ENCODE measurements around the gene MYH6. TPM values are rescaled to one million over a fixed set of nuclear protein-coding genes. Genes with fewer than 3 reads are reported as not detected.
"Not testable (repeated sequence)": the region's sequence is repeated elsewhere in the genome, so short reads cannot be mapped to it uniquely, and the experiment has no call there.

The MYH6 gene
- polyA plus RNA-seq, 3 donors, result 0.07 to 0.17 (median 0.16) TPM

DNA sequence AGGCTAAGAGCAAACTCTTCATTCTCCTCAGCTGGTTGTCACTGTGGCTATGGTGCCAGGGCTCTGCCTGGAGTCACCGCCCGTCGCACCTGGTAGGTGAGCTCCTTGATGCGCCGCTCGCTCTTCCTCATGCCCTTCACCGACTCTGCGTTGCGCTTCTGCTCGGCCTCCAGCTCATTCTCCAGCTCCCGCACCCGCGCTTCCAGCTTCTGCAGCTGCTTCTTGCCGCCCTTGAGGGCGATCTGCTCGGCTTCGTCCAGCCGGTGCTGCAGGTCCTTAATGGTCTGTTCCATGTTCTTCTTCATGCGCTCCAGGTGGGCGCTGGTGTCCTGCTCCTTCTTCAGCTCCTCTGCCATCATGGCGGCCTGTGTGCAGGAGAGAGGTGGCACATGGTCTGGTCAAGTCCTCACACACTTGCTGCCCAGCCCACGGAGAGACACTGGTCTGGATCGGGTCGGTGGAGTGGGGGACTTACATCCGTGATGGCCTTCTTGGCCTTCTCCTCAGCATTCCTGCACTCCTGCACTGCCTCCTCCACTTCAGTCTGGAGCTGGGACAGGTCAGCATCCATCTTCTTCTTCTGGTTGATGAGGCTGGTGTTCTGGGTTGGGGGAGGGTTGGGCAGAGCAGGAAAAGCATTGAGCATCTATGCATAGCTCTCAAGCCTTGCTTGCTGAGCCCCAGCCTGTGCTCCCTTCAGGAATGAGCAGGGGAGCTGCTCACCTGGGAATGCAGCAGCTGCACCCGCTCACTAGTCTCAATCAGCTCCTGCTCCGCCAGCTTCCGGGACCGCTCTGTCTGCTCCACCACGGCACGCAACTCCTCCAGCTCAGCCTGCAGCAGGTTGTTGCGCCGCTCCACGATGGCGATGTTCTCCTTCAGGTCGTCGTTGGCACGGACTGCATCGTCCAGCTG lies 7.1 kb upstream of the MYH6 start:
- DNase-seq, result no peak

GRCh38 chr14:23414254-23414653 lies 6.2 kb upstream of the MYH6 start:
- DNase-seq, result no peak

DNA sequence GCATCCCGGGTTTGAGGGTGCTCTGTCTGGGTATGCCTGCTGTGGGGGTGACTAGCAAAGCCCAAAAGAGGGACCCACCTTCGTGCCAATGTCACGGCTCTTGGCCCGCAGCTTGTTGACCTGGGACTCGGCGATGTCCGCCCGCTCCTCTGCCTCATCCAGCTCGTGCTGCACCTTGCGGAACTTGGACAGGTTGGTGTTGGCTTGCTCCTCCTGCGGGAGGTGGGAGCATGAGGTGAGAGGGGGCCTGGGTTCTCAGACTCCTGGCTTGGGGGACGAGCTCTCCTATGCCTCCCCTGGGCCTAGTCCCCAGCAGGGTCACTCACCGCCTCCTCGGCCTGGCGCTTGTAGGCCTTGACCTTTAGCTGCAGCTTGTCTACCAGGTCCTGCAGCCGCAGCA lies 5.6 kb upstream of the MYH6 start:
- DNase-seq, result no peak

DNA sequence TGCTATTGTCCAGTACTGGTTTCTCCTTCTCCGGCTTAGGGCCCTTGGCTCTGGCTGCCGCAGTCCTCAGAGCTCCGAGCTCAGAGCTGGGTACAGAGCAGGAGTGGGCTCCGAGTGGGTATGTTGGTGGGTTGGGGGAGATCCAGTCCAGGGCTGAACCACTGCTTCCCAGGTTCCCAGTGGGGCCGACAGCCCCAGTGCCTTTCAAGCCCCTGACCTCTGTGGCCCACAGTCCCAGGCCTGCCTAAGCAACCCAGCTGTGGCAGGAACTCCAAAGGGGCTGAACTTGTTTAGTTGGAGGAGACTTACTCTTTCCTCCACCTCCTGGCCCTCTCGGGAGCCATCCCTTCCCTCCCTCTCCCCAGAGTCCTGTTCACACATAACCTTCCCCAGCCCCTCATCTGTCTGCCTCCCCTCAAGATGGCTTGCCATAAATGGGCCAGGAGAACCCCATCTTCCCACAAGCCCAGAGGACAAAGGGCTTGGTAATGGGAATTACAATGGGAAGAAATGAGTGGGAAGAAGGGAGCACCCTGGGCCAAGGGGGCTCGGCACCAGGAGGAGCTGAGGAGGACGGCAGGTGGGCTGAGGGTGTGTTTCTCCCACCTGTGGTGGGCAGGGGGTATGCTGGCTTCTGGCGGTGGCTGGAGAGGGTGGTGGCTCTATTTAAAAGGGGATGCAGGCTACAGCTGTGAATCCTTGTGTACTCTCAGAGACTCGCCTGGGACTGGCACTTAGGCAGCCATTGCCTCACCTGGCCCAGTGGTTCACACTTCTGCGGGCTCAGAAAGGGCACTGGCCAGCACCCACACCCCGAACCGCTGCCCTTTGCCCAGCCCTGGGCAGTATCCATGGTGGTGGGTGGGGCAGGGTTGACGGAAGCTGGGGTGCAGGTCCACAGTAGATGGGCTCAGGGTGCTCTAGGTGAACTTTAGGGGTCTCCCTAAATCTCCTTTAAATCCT lies 3.8 kb upstream of the MYH6 start:
- no peak for DNase-seq

DNA sequence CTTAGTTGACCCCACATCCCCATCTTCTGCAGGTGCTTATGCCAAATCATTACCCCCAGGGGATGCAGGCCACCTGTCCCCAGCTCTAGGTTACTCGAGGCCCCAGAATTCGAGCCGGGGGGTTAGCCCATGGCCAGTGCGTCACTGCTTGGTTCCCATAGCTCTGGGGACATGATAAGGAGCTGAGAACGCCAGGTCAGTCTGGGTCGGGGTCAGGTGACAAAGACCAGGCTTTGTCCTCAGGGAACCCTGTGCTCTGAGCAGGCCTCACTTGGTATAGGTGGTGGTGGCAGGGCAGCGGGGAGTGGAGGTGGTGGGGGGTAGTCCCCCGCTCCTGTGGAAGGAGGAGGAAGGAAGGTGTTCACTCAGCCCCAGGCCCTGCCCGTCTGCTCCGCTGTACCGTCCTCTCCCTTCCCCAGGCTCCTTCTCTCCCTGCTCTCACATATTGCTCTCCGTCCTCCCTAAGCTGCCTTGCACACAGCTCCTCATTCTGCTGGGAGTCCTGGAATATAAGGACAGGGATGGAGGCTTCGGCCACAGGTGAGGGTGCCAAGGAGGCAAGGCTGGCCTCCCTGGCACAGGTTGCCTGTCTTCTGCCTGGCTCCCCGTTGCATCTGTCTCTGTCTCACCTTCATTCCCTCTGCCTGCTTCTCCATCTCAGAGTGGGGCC lies 2.0 kb upstream of the MYH6 start:
- DNase-seq, result no peak

- DNase-seq, result no peak
Observed at GRCh38 chr14:23409475-23409874, 1.4 kb upstream of the MYH6 start.

- no peak for DNase-seq
Observed at GRCh38 chr14:23408307-23408630, 196 bp upstream of the MYH6 start.

- DNase-seq, result no peak
Observed at GRCh38 chr14:23406725-23407355, 1.2 kb downstream of the MYH6 start.

DNA sequence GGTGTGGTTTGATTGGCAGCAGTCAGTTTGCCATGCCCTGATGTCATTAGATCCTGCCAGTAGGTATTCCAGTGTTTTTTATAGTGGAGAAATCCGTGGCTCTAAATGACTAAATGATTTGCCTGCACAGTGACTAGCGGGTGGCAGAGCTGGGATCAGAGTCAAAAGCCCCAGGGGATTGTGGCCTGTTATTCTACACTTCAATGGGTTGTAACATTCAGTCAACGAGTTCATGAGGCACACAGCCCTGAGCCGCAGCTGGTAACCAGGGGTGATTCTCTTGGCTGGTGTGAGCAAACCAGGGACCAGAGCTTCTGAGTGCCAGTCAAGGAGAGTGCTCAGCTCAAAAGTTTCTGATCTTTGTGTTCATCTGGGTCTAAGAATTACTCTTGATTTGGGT lies 1.8 kb downstream of the MYH6 start:
- DNase-seq, result no peak

- no peak for DNase-seq
Observed at GRCh38 chr14:23405516-23406025, 2.5 kb downstream of the MYH6 start.

DNA sequence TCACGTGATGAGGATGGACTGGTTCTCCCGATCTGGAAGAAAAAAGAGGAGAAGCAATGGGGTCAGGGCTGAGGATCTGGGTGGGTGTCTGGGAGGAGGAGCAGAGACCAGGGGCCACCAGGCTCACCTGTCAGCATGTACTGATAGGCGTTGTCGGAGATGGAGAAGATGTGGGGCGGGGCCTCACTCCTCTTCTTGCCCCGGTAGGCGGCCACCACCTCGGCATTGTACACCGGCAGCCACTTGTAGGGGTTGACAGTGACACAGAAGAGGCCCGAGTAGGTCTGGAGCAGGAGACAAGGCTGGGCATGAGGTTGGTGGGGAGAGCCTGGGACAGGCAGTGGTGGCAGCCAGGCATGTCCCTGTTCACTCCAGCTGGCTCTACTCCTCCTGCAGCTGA lies 3.0 kb downstream of the MYH6 start:
- DNase-seq, result no peak

- no peak for DNase-seq
Observed at GRCh38 chr14:23404331-23404900, 3.7 kb downstream of the MYH6 start.

DNA sequence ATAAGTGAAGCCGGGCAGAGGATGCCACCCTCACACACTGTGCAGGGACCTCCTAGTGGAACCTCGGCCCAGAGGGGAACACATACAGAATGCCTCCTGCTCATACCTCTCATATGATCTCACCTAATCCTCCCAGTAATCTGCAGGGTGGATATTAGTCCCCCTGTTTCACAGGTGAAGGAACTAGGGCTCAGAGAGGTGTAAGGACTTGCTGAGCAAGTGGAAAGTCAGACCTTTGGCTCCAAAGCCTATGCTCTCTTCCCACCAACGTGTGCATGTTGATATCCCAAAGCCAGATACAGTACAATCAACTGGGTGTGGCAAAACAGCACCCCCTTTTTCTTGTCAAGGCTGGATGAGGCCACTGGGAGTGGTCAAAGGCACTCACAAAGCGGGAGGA lies 4.2 kb downstream of the MYH6 start:
- no peak for DNase-seq

DNA sequence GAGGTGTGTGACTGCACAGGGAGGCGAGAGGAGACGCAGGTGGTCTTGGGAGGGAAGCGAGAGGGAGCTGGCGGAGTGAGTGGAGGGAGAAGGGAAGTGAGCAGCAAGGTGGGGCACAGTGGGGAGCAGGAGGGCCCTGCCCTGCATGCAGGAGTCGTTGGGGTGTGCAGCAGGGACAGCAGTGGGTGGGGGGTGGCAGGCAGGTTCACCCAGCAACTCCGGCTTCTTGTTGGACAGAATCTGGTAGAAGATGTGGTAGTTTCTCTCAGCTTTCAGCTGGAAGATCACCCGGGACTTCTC lies 5.0 kb downstream of the MYH6 start:
- DNase-seq, result no peak

DNA sequence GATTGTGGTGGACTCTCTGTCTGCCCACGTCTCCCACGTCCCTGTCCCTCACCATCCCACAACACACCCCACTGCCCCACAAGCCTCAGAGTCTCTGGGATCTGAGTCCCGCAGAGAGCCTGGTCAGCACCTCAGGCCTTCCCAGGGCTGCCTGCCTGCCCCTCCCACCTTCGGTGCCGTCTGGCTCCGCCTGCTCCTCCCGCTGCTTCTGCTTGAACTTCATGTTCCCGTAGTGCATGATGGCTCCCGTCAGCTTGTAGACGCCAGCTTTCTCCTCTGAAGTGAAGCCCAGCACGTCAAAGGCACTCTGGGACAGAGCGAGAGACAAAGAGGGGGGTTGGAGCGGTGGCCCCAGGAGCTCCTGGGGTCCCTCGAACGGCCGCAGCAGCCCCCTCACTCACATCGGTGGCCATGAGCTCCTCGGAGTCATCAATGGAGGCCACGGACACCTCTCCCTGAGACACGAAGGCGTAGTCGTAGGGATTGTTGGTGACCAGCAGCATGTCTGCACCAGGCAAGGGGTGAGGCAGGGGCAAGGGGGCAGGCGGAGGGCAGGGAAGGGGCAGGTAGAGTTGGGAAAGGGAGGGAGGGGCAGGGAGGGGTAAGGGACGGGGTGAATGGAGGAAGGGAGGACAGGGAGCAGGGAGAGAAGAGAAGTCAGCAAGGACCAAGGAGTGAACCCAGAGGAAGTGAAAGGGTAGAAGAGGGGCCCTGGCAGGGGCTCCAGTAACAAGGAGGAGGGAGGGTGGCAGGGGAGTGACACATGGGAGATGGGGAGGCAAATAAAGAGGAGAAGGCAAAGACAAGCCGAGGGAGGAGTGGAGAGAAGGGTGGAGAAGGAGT lies 5.6 kb downstream of the MYH6 start:
- DNase-seq, result no peak

DNA sequence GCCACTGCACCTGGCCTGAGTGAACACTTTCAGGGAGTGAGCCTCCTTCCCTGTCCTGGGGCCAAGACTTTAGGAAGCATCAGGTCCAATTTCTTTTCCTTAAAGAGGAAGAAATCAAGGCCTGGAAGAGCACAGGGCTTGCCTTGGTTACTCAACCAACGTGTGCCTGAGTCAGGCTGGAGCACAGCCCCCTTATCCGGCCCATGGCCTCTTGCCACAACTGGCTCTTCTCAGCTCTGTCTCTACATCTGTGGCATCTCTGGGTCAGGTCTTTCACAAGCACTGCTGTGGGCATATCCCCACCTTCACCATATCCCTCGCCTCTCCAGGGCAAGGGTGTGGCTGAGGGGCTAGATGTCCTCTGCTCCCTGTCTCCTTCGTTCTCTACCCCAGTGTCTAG lies 6.8 kb downstream of the MYH6 start:
- no peak for DNase-seq

GRCh38 chr14:23400496-23401149 lies 7.5 kb downstream of the MYH6 start:
- not testable (repeated sequence) for DNase-seq

DNA sequence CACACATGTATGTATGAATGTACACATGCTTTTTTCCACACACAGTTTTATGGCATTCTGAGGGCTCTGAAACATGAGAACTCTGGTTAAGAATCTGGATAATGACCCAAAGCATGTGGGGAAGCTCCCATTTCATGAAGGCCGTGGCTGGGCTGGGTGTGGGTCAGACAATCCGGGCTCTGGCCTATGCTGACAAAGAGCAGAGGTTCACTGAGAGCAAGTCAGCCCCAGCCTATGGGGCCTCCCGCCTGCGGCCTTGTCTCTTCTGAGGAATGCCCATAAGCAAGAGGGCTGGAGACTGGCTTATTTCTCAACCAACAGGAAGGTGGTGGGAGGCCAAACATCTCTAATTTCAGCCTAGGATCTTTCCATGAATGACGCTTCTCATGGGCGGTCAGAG lies 8.5 kb downstream of the MYH6 start:
- peak; percentile 17 for DNase-seq

GRCh38 chr14:23399136-23399535 lies 8.9 kb downstream of the MYH6 start:
- no peak for DNase-seq

DNA sequence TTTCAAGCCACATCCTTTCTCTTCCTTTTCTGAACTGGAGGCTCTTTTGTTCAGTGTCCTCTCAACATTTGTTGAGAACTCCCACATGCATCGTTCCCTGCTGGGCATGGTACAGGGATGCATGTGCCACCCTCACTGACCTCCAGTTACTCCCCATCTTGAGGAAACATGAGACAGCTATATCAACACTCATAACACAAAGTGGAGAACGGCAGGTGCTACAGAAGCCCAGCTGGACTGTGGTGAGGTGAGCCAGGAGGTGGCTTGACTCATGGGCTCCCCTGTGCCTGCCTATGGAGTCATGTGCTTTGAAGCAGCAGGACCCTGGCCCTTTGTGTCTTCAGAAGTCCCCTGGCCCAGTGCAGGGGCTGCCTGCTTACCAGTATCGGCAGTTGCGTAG lies 9.7 kb downstream of the MYH6 start:
- no peak for DNase-seq

All from renal pelvis (tissue), 4 donors.